HG02870 (cell line): ENCODE results near the gene SSTR4.
"Not testable (repeated sequence)": the region's sequence is repeated elsewhere in the genome, so short reads cannot be mapped to it uniquely, and the experiment has no call there.

Experiments
- ATAC-seq: cut with Tn5 transposase; IDR thresholded peaks from one replicate; pipeline ENCODE4 v1.9.1; 2021; ENCODE audit warnings: mild to moderate bottlenecking, moderate library complexity; ENCODE audit not compliant: unreplicated experiment

SSTR4 gene

GRCh38 chr20:23034721-23035671, at the start of gene SSTR4:
TSS of gene SSTR4 (plus strand) at chr20:23035312. CDS start at chr20:23035484, 172 bp downstream.
- no peak for ATAC-seq

- ATAC-seq, result no peak
These were observed 48.5 kb upstream of the SSTR4 start for GRCh38 chr20:22986601-22987000.

- ATAC-seq, result not testable (repeated sequence)
These were observed 43.7 kb upstream of the SSTR4 start for GRCh38 chr20:22991424-22991823.

- no peak for ATAC-seq
These were observed 41.3 kb upstream of the SSTR4 start for GRCh38 chr20:22993823-22994222.

- no peak for ATAC-seq
These were observed 39.2 kb upstream of the SSTR4 start for GRCh38 chr20:22995923-22996322.

GRCh38 chr20:22998476-22998875, 36.6 kb upstream of the SSTR4 start:
- no peak for ATAC-seq

- ATAC-seq, result no peak
These were observed 35.4 kb upstream of the SSTR4 start for GRCh38 chr20:22999756-23000155.

GRCh38 chr20:23000232-23000947, 34.7 kb upstream of the SSTR4 start:
- no peak for ATAC-seq

- no peak for ATAC-seq
These were observed 32.8 kb upstream of the SSTR4 start for GRCh38 chr20:23002276-23002675.

GRCh38 chr20:23003077-23003635, 32.0 kb upstream of the SSTR4 start:
- no peak for ATAC-seq

GRCh38 chr20:23003881-23004460, 31.1 kb upstream of the SSTR4 start:
- ATAC-seq, result no peak

- ATAC-seq, result no peak
These were observed 29.3 kb upstream of the SSTR4 start for GRCh38 chr20:23005776-23006175.

- no peak for ATAC-seq
These were observed 27.6 kb upstream of the SSTR4 start for GRCh38 chr20:23007462-23007861.

- no peak for ATAC-seq
These were observed 27.0 kb upstream of the SSTR4 start for GRCh38 chr20:23007886-23008655.

GRCh38 chr20:23008667-23009066, 26.4 kb upstream of the SSTR4 start:
- ATAC-seq, result no peak

GRCh38 chr20:23009636-23010035, 25.5 kb upstream of the SSTR4 start:
- ATAC-seq, result no peak

- no peak for ATAC-seq
These were observed 25.0 kb upstream of the SSTR4 start for GRCh38 chr20:23010096-23010495.

GRCh38 chr20:23011008-23011721, 23.9 kb upstream of the SSTR4 start:
- ATAC-seq, result no peak

GRCh38 chr20:23013429-23013828, 21.7 kb upstream of the SSTR4 start:
- no peak for ATAC-seq

- ATAC-seq, result no peak
These were observed 17.6 kb upstream of the SSTR4 start for GRCh38 chr20:23017516-23017915.
